Smooth muscle cell (in vitro differentiated cells): ENCODE data around the gene S100A9. TPM values are rescaled to one million over a fixed set of nuclear protein-coding genes. Genes with fewer than 3 reads are reported as not detected.

ENCODE experiments used
- DNase-seq: peaks from one replicate; lab custom pipeline; 2025; ENCODE audit not compliant: unreplicated experiment; lab: John Stamatoyannopoulos, UW
- H2AFZ ChIP-seq: fragments of 200-600 bp; sonication (generic); 2 replicates; pipeline ENCODE4 v1.6.0; 2016; ENCODE audit warnings: antibody characterized with exemption, low read depth, mild to moderate bottlenecking
- H3F3A ChIP-seq: fragments of 200-600 bp; sonication (generic); 2 replicates; pipeline ENCODE4 v1.6.0; 2017; ENCODE audit warnings: antibody characterized with exemption, low read depth
- H3K27ac ChIP-seq: fragments of 200-600 bp; sonication (generic); 2 replicates; pipeline ENCODE4 v1.5.1; 2016; ENCODE audit warnings: low read depth, mild to moderate bottlenecking
- H3K27me3 ChIP-seq: fragments of 200-600 bp; sonication (generic); 2 replicates; pipeline ENCODE4 v1.6.1; 2016; ENCODE audit warnings: low read depth, mild to moderate bottlenecking
- H3K36me3 ChIP-seq: fragments of 200-600 bp; sonication (generic); 2 replicates; pipeline ENCODE4 v1.5.1; 2016; ENCODE audit warnings: low read depth
- H3K4me1 ChIP-seq: fragments of 200-600 bp; sonication (generic); 2 replicates; pipeline ENCODE4 v1.5.1; 2016; ENCODE audit warnings: low read depth
- H3K4me2 ChIP-seq: fragments of 200-600 bp; sonication (generic); 2 replicates; pipeline ENCODE4 v1.6.0; 2016; ENCODE audit warnings: mild to moderate bottlenecking
- H3K4me3 ChIP-seq: fragments of 200-600 bp; sonication (generic); 2 replicates; pipeline ENCODE4 v1.5.1; 2016; ENCODE audit warnings: mild to moderate bottlenecking
- H3K79me2 ChIP-seq: fragments of 200-600 bp; sonication (generic); 2 replicates; pipeline ENCODE4 v1.6.0; 2016; ENCODE audit warnings: low read depth, mild to moderate bottlenecking
- H3K9ac ChIP-seq: fragments of 200-600 bp; sonication (generic); 2 replicates; pipeline ENCODE4 v1.6.0; 2016; ENCODE audit warnings: low read depth
- H3K9me3 ChIP-seq: fragments of 200-600 bp; sonication (generic); replicated peaks from 2 replicates; pipeline ENCODE4 v1.5.1; 2016; ENCODE audit warnings: low read depth
- H4K20me1 ChIP-seq: fragments of 200-600 bp; sonication (generic); 2 replicates; pipeline ENCODE4 v1.6.0; 2016; ENCODE audit warnings: low read depth
- CTCF ChIP-seq: fragments of 200-600 bp; sonication (generic); IDR thresholded peaks from 2 replicates; pipeline ENCODE4 v1.5.1; 2017; ENCODE audit warnings: borderline replicate concordance, mild to moderate bottlenecking, antibody characterized with exemption; ENCODE audit not compliant: insufficient read depth, poor library complexity, severe bottlenecking
- WGBS: methylation state at CpG from one replicate; pipeline ENCODE4 v1.1.7; 2016; ENCODE audit warnings: low lambda C conversion rate; 5-methylcytosine and 5-hydroxymethylcytosine counted together
- polyA plus RNA-seq: library from polyadenylated mRNA; unstranded; fragments of >200 nt; fragmentation: Nextera tagmentation; extraction: Ambion mirVana; gene quantifications from 2 replicates; pipeline ENCODE4 v1.2.1, GENCODE V29; 2016
- total RNA-seq: library from RNA; depleted of rRNA; stranded (reverse); fragments of >200 nt; gene quantifications from 2 replicates; pipeline ENCODE4 v1.2.3, GENCODE V29; 2014

S100A9 gene
- total and polyA plus RNA-seq, 2 experiments from 2014 or later = 81.9 to 197 TPM

DNA sequence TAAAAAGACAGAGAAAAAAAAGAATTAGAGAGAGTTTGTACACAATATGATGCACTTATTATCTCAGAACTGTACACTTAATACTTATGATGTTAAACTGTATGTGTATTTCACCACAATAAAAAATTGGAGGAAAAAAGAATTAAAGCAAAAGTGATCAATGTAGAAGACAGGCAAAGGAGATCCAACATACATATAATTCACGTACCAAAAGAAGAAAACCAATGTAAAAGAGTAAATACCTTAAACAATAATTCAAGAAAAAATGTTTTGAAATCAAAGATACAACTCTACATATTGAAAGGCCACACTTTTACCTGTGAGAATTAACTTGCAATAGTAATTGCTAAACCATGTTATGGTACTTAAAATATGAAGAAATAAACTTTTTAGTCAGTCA, 35.1 kb upstream of the S100A9 start:
- Histone ChIP-seq H4K20me1 (no peaks in the 10 kb centered on the region), H3K4me1 (no peaks in the 10 kb centered on the region), H3K4me3 (no peak overlapping the region), H3K9me3 (peaks cover 4% of the 10 kb centered on the region), H3K79me2 (no peaks in the 10 kb centered on the region), H2AFZ (no peak overlapping the region), H3K36me3 (no peaks in the 10 kb centered on the region), H3K9ac (no peak overlapping the region), H3K27ac (no peak overlapping the region), H3F3A (no peaks in the 10 kb centered on the region), H3K4me2 (no peak overlapping the region), H3K27me3 (no peaks in the 10 kb centered on the region)
- no peak for DNase-seq
- TF ChIP-seq CTCF = no peak
- WGBS = 0% methylated on average over 1 of the region's 1 CpG

DNA sequence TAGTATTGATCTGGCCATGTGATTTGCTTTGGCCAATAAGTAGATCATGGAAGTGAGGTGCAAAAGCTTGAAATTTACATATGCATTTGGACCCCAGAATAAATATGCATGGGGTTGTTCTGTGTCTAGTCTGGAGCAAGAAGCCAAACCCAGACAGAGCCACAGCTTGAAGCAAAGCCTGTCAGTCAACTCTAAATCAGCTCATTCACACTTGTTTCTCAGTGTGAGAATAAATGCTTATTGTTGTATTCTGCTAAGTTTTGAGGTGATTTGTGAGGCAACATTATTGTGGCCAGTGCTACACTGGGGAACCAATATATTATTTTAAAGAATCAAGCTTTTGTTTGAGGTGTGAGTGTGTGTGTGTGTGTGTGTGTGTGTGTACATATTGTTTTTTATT, 32.7 kb upstream of the S100A9 start:
- Histone ChIP-seq H3K9me3 (peaks cover 4% of the 10 kb centered on the region), H3K4me2 (no peak overlapping the region), H3K9ac (no peak overlapping the region), H3K4me1 (no peaks in the 10 kb centered on the region), H2AFZ (no peak overlapping the region), H3K79me2 (no peaks in the 10 kb centered on the region), H3K4me3 (no peak overlapping the region), H3K36me3 (no peaks in the 10 kb centered on the region), H3K27me3 (no peaks in the 10 kb centered on the region), H3F3A (no peaks in the 10 kb centered on the region), H4K20me1 (no peaks in the 10 kb centered on the region), H3K27ac (no peak overlapping the region)
- DNase-seq = no peak
- no peak for TF ChIP-seq CTCF

GRCh38 chr1:153333902-153334301, 23.8 kb upstream of the S100A9 start:
- TF ChIP-seq CTCF = no peak
- H3K27me3 ChIP-seq = no peaks in the 10 kb centered on the region
- no peak overlapping the region for H2AFZ ChIP-seq
- no peak overlapping the region for H3K9ac ChIP-seq
- no peaks in the 10 kb centered on the region for H3K4me1 ChIP-seq
- no peaks in the 10 kb centered on the region for H3K79me2 ChIP-seq
- no peaks in the 10 kb centered on the region for H3K9me3 ChIP-seq
- H3K27ac ChIP-seq = no peak overlapping the region
- DNase-seq = no peak
- no peaks in the 10 kb centered on the region for H3F3A ChIP-seq
- WGBS = 86% methylated on average over 1 of the region's 1 CpG
- no peak overlapping the region for H3K4me2 ChIP-seq
- H3K4me3 ChIP-seq = no peak overlapping the region
- no peaks in the 10 kb centered on the region for H4K20me1 ChIP-seq
- H3K36me3 ChIP-seq = no peaks in the 10 kb centered on the region

DNA sequence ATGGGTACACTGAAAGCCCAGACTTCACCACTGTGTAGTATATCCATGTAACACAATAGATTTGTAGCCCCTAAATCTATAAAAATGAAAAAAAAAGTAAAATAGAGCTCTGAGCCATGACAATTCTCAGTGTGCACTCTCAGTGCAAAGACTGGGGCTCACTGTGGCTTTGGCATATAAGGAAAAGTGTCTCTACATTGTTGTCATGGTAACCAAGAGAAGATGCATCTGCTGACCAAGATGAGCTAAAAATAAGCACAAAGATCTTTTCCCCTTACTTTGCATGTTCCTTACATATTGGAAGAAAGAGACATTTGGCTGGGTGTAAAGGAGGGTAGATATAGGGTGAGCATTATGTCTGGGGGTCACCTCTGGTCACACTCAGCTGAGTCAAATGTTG, 21.0 kb upstream of the S100A9 start:
- Histone ChIP-seq H3F3A (no peaks in the 10 kb centered on the region), H3K36me3 (no peaks in the 10 kb centered on the region), H3K79me2 (no peaks in the 10 kb centered on the region), H4K20me1 (no peaks in the 10 kb centered on the region), H2AFZ (no peak overlapping the region), H3K27ac (no peak overlapping the region), H3K27me3 (no peaks in the 10 kb centered on the region), H3K9ac (no peak overlapping the region), H3K4me1 (no peaks in the 10 kb centered on the region), H3K4me3 (no peak overlapping the region), H3K4me2 (no peak overlapping the region), H3K9me3 (no peaks in the 10 kb centered on the region)
- no peak for DNase-seq
- TF ChIP-seq CTCF = no peak
